ENCODE data around the gene COL26A1.
"Not testable (repeated sequence)": the region's sequence is repeated elsewhere in the genome, so short reads cannot be mapped to it uniquely, and the experiment has no call there.

COL26A1 gene

DNA sequence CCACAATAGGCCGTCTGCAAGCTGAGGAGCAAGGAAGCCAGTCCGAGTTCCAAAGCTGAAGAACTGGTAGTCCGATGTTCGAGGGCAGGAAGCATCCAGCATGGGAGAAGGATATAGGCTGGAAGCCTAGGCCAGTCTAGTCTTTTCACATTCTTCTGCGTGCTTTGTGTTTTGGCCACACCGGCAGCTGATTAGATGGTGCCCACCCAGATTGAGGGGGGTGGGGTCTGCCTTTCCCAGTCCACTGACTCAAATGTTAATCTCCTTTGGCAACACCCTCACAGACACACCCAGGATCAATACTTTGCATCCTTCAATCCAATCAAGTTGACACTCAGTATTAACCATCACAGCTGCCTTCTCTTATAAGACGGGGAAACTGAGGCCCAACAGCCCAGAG lies 142.8 kb downstream of the COL26A1 start:
- DNase-seq = not testable (repeated sequence)

DNA sequence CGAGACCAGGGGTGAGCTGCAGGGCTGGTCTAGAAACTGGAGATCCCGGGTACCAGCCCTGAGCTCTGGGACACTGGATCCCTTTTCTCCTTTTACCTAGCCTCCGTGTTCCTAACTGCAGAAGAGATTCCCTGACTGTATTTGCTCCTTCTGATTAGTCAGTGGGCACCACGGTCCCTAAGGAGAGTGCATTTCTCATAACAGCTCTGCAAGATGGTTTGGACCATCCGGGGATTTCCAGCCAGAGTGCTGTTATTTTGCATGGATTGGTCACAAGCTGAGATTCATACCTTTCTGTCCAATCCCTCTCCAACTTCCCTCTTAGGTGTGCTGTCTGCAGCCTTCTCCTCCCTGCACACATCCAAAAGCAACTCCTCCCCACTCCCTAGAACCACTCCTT lies 143.9 kb downstream of the COL26A1 start:
- DNase-seq = no peak

DNA sequence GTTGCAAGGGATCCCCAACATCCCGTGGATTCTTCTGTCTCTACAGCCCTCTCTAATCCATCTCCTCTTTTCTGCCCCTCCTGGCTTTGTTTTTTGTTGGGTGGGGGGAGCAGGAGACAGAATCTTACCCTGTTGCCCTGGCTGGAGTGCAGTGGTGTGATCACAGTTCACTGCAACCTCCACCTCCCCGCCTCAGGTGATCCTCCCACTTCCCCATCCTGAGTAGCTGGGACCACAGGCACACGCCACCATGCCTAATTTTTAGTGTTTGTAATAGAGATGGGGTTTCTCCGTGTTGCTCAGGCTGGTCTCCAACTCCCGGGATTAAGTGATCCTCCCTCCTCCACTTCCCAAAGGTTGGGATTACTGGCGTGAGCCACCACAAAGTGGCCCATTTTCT lies 144.7 kb downstream of the COL26A1 start:
- no peak for DNase-seq

DNA sequence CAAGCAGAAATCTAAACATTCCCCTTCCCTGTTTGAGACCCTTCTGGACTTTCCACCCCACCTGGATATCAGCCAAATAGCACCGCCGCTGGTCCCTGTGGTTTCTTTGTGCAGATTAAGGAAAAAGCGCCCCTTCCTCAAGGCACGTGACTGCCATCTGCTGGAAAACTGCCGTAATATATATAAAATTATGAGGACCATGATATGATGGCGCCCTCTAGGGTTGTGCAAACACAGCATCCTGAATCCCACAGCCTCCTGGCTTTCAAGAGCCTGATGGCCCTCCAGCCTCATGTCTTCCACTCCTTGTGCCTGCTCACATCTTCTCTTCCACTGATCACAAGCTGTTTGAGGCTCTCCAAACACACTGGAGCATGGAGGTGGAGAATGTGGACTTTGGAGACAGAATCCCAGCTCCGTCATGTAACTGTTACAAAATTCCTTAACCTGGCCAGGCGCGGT lies 145.1 kb downstream of the COL26A1 start:
- DNase-seq = no peak

DNA sequence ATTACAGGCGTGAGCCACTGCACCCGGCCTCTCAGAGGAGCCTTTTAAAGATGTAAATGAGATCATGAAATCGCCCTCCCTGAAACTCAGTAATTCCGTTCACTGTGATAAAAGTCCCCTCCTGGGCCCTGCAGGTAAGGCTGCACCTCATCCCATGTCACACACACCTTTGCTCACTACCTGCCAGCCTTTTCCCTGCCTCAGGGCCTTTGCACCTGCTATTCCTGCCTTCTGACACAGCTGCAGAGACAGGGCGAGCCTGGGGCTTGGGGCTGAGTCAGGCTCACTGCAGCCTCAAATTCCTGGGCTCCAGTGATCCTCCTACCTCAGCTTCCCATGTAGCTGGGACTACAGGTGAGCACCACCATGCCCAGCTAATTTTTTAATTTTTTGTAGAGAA lies 147.6 kb downstream of the COL26A1 start:
- no peak for DNase-seq

DNA sequence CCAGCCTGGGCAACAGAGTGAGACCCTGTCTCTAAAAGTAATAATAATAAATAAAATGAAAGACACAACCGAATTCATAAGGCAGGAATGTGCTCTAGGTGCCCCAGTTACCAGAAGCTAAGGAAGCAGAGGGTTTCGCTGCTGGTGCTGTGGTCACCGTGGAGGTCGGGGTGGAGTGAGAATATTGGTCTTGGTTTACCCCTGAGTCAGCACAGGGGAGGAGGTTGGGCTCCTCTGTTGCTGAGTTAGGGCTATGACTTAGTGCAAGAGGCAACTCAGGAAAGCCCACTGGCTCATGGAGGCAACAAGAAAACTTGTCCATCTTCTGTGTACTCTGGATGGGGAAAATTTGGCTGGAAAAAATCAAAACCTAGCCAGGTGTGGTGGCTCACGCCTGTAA lies 149.3 kb downstream of the COL26A1 start:
- DNase-seq = no peak

DNA sequence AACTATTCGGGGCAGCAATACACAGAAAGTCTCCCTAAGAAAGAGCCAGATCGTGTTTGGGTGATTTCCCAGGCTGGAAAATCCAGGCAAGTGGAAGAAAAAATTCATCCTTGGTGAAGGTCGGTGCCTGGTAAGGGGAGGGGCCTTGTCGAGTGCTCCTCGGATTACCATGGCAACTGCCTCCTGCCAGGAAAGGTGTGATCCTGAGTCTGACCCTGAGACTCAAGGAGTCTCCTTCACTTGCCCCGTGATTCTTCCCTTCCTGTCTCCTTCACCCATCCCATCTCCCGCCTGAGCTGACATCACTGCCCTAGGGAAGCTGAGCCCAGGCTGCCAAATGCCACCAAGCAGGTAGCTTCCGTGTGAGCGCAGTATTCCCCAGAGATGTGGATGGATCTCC lies 154.2 kb downstream of the COL26A1 start:
- no peak for DNase-seq

DNA sequence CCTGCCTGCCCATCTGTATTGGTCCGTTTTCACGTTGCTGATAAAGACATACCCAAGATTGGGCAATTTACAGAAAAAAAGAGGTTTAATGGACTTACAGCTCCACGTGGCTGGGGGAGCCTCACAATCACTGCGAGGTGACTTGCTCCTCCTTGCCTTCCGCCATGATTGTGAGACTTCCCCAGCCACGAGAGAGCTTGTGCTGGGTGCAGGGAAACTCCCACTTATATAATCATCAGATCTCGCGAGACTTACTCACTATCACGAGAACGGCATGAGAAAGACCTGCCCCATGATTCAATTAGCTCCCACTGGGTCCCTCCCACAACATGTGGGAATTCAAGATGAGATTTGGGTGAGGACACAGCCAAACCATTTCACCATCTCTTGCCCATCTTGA lies 154.6 kb downstream of the COL26A1 start:
- DNase-seq = no peak

DNA sequence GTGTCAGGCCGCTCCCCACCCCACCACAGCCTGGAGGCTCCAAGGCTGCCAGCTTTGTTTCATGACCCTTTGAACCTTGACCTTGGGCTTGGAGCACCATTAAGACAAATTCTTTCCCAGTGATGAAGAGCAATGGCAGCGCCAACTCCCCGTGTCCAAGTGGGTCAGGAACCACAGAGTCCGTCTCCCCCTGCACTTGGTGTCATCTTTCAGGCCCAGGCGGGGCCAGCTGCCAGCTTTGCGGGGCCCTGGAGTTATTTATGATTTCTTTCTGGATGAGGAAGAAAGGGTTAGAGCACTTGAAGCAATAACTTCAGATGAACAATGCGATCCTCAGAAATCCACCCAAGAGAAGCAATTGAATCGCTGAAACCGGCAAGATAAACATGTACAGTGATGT lies 155.7 kb downstream of the COL26A1 start:
- no peak for DNase-seq

DNA sequence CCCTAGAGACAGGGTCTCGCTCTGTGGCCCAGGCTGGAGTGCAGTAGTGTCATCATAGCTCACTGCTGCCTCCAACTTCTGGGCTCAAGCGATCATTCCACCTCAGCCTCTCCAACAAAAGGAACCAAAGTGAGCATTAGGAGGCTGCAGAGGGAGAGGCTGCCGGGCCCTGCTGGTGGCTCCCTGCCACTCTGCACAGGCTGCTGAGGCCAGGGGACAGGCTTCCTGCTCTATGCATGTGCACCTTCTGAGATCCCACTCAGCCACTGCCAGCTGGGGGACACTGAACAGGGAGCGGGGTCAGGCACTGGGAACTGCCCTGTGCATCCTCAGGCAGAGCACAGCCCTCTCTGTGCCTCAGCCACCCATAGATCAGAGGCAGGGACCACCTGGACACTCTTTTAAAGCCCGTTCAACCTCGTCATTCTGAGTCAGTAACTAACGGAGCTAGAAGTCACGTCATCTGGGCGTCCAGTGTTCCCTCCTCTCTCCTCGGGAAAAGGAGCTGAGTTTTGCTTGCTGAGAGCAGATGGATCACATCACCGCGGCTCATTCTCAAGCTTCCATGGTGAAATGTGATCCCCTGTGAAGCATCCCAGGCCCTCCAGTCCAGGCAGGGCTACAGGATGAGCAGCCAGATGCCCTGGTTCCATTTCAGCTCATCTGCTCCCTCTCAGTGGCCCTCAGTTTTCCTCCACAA lies 156.8 kb downstream of the COL26A1 start:
- DNase-seq = no peak

DNA sequence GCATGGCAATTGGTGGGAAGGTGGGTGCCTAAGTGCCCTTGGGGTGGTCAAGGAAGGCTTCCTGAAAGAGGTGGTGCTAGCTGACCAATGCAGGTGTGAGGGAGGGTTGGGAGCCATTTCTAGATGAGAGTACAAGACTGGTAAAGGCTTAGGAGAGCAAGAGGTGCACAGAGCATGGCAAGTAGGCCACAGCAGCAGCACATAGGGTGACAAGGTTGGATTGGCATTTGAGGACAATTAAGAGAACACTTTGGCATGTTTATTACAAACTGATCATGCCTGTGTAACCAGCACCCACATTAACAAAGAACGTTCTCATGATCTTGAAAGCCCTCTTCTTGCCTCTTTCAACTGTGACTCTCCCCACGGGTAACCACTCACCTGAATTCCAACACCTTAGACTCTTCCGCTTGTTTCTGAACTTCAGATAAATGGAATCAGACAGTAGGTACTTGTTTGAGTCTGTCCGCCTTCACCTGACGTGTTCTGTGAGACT lies 158.8 kb downstream of the COL26A1 start:
- DNase-seq = no peak

DNA sequence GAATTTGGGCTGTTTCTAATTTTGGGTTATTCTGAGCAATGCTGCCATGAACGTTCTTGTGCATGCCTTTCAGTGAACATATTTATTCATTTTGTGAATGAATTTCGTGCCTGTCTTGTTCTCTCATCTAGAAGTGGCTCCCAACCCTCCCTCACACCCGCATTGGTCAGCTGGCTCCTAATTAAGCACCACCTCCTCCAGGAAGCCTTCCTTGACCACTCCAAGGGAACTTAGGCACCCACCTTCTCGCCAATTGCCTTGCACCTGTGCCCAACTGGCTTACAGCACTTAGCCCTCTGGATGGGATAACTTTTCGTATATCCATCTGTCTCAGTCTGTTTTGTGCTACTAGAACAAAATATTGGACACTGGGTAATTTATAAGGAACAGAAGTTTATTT lies 159.3 kb downstream of the COL26A1 start:
- no peak for DNase-seq

DNA sequence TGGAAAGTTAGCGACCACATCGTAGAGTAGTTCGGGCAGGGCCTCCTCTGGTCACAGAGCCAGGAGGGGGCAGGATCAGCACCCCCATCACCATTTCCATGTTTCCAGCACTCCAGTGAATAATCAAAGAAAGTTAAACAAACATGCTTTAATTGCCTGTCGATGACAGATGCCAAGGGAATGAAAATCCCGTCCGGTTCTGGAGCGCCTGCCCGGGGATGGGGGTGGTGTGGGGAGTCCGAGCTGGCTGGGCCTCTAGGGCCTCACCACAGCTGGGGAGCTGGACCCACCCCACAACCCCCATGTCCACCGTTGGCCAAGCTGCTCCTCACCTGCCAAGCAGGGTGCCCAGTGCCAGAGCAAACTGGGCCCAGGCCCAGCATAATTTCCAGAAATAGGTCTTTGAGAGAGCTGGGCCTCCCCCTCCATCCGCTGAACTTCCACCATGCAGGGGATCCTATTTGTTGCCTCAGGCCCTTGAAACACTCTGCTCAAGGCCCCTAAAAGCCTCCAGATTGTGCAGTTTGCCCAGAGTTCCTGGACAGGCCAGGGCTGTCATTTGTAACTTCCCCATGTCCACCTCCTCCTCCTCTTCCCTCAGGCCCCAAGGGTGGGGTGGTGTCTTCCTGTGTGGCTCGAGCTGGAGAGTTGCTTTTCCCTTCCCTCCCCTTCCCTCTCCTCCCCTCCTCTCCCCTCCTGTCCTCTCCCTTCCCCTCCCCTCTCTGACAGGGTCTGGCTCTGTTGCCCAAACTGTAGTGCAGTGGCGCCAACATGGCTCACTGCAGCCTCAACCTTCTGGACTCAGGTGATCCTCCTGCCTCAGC lies 165.4 kb downstream of the COL26A1 start:
- no peak for DNase-seq

DNA sequence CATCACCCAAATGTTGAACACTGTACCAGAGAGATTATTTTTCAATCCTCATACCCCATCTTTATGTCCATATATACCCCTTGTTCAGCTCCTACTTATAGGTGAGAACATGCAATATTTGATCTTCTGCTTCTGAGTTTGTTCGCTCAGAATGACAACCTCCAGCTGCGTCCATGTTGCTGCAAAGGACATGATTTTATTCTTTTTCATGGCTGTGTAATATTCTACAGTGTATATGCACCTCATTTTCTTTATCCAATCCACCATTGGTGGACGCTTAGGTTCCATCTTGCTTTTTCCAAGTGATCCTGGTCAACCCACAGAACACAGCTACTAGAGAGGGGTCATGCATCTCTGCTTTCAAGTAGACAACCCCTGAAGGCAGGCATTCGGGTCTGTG lies 166.9 kb downstream of the COL26A1 start:
- DNase-seq = no peak

DNA sequence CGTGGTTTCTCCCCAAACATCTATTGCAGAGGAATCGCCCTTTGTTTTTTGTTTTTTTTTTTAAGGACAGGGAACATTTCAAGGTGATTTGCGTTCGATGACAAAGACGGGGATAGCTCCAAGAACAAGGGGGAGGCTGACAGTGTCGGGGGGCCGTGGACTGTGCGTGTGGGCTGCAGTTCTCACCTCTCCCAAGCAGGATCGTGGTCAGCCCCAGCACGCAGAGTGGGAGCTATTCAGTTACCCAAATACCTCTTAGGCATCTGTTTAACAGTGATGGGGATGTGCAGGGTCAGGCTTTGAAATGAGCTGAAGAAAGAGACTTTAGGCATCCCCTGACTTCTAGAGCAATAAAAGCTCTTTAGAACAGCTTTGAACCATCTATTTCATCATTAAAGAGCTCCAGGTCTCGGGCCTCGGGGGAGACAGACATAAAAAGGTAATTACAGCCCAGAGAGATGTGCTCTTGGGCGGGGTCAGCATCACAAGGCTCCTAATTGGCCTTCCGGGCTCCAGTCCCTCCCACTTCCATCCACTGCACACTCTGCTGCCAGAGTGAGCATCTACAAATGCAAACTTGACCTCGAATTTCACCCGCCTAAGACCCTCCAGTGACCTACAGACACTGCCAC lies 169.2 kb downstream of the COL26A1 start:
- no peak for DNase-seq

DNA sequence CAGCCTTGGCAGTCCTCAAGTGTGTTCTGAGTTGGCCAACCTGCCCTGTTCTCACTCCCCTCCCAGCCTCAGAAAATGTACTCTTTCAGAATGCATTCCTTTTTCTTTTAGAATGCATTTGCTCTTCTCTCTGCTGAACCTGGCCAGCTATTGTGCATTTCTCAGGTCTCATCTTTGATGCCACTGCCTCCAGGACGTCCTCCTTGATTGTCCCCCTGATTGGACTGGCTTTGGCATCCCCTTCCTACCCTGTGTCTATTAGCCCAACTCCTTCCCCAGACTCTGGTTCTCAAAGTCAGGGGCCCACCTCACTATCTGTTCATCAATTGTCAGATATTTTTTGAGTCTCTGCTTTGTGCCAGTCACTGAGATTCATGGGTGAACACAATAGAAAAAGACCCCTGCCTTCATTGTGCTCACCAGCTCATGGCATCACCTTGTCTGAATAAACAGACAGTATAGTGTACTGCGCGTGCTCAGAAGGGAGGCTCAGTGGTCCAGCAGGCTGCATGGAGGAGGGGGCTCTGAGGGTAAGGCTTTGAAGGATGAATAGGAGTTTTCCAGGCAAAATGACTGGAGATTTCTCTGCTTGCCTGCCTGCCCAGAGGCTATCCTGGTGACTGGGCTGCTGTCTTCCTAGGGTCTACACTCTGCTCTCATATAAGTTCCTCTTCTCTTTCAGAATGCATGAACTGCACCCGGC lies 169.9 kb downstream of the COL26A1 start:
- no peak for DNase-seq

DNA sequence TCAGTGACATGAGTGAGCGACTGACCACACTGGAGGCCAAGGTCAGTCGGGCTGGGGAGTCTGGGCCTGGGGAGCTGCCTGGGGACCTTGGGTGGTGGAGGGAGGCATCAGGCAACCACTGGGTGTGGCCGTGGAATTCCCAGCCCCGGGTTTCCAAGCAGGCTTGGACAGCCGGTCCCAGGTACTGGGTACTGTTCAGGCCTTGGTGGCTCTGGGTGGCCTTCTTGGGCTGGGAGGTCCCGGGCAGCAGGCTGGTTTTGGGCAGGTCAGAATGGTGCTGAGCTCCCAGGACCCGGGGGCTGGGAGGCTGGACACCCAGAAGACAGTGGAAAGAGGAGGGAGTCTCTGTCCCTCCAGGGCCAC lies 170.4 kb downstream of the COL26A1 start:
- no peak for DNase-seq

DNA sequence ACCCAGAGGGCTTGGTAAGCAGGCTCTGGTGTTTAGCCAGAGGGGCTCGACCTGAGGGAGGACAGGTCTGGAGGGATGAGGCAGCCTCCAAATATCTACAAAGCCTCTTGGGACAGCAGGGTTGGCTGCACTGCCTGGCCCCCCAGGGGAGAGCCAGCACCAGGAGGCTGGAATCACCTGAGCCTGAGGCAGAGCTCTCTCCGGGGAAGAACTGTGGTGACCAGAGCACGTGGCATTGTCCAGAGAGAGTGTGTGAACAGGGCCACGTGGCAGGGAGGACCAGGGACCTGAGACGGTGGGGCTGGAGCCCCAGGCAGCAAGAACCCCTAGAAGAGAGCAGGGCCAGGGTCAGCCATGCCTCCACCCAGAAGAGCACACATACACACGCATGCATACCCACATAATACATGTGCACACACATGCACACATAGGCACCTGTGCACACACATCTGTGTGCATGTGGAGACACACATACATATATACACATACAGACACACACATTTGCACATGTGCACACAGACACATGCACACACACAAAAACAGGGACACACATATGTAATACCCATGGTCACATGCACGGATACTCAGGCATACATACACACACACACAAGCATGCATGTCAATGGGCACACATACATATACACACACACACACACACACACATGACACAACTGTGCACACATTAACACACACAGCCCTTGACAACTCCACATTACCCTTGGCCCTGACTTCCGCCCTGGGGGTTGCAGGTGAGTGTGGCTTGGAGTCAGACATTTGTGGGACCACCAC lies 171.5 kb downstream of the COL26A1 start:
- DNase-seq = no peak

DNA sequence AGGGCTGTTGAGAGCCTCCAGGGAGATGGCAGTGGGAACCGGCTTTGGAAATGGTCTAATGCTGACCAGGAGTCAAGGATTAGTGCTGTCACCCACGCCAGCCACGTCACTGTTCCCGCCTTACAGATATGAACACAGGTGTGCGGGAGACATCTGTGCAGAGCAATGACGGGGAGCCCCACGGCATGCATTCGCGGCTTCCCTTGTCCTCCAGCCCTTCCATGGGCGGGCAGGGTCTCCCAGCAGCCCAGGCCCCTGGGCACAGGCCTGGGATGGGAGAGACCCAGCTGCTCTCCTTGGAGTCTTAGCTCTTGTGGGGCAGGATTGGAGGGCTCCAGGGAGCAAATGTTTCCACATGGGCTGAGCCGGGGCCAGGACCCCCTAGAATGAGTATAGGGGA lies 172.2 kb downstream of the COL26A1 start:
- no peak for DNase-seq

DNA sequence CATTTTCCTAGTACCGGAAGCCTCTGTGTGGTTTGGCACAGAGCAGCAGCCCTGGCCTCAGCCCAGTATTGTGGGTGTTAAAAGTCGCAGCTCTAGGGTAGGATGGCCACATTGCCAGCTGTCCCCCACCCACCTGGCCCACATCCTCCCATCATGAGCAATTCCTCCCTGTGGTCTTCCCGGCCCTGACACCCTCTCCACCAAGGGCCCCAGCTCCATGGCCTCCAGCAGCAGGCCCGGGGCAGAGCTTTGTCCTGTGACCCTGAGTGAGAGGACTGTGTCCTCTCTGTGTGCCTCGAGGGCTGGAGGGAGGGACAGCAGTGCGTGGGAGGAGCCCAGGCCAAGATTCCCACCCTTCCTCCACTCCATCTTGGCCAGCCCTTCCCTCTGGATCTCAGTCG lies 172.7 kb downstream of the COL26A1 start:
- no peak for DNase-seq

DNA sequence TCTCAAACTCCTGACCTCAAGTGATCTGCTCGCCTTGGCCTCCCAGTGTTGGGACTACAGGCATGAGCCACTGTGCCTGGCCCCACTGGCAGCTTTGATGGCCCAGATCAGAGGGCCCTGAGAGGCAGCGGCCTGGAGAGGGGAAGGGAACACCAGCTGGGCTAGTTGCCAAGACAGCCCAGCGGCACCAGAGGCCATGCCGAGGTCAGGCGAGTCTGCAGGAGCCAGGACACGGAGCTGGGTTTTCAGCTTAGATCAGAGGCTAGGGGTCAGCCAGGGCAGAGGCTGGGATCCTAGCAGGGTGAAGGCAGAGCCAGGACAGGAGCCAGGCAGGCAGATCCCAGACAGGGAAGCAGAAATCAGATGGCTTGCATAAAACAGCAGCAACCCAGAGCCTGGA lies 173.6 kb downstream of the COL26A1 start:
- DNase-seq = no peak

DNA sequence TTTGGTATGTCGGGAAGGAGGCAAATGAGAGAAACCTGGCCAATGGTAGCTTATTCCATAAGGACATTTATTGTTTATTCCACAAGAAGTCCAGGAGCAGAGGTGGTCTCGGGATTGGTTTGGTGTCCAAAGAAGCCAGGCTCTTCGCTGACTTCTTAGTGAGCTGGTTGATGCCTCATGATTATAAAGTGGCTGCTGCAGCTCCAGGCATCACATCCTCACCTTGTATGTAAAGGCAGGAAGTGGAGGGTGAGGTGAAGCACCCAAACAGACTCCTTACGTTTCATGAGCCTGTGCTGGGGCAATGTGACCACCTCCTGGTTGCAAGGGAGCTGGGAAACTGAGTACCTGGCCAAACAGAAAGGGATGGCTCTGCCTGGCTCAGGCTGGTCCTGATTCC lies 174.0 kb downstream of the COL26A1 start:
- no peak for DNase-seq
